Esophagus muscularis mucosa (tissue), 3 donors: ENCODE measurements around the gene TPCN1.

Experiments
- CTCF ChIP-seq, 3 experiments: fragments of 200-600 bp in 2 of 3; fragments of 450-650 bp in 1 of 3; sonication (generic) in 2 of 3; IDR thresholded peaks; one replicate each; pipeline ENCODE4 v1.5.1; 2017 to 2019; ENCODE audit warnings: antibody characterized with exemption in 3 of 3, mild to moderate bottlenecking in 2 of 3, moderate library complexity in 1 of 3
- POLR2A ChIP-seq: fragments of 450-650 bp; IDR thresholded peaks from one replicate; pipeline ENCODE4 v1.6.1; 2017; ENCODE audit warnings: antibody characterized with exemption, moderate library complexity, mild to moderate bottlenecking, low read depth

GRCh38 chr12:113347892-113348291 lies 126.6 kb downstream of the TPCN1 start:
- TF ChIP-seq CTCF (IDR thresholded peaks at IDR 0.05) (no peak), POLR2A (no peak)
